ENCODE measurements around the gene ISG20.
"Not testable (repeated sequence)": the region's sequence is repeated elsewhere in the genome, so short reads cannot be mapped to it uniquely, and the experiment has no call there.

The ISG20 gene

DNA sequence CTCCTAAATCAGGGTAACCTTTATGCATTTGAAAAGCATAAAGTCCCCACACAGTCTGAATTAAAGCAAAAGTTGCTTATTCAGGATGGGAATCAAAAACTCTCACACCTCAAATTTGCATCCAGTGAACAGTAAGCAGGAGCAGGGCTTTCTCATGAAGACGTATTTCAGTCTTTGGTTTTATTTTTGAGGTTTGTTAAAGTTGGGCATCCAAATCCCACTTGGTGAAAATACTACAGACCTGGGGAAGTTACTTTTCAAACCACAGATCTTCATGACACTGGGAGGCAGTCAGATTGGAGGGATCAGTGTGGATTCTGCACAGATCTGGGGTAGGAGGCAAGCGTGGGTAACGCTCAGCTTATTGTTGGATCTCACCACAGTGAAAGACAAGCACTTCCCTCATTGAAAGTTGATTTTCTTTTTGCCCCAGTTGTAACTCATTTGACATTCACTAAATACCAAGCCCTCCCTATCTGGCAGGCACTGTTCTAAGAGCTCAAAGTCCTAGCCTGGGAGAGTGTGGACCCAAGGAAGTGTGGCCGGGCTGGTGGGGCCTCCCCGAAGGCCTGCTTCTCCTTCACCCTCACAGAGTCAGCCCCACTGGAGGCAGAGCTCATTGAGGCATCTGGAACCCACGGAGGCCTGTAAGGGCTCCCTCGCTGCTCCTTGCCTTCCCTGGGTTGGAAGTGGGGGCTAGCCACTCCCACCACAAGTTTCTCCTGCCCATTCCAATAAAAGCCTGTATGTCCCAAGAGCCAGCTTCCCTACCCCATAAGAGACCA, 783 bp upstream of the ISG20 start:
- DNase-seq, result no peak

DNA sequence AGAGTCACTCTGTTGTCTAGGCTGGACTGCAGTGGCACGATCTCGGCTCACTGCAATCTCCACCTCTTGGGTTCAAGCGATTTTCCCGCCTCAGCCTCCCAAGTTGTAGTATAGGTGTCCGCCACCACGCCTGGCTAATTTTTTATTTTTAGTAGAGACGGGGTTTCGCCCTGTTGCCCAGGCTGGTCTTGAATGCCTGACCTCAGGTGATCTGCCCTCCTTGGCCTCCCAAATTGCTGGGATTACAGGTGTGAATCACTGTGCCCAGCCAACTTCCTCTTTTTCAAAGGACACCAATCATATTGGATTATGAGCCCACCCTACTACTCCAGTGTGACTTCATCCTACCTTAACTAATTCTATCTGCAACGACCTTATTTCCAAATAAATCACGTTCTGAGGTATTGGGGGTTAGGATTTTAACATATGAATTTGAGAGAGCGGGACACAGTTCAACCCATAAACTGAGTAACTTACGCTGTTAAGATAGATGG, 3.2 kb downstream of the ISG20 start:
- no peak for DNase-seq

DNA sequence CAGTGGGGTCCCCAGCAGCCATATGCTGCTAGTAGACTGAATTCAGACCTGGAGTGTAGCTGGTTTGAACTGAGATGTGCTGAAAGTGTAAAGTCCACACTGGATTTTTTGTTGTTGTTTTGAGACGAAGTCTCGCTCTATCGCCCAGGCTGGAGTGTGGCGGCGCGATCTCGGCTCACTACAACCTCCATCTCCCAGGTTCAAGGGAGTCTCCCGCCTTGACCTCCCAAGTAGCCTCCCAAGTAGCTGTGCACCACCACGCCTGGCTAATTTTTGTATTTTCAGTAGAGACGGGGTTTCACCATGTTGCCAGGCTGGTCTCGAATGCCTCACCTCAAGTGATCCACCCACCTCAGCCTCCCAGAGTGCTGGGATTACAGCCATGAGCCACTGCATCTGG, 3.7 kb downstream of the ISG20 start:
- not testable (repeated sequence) for DNase-seq

DNA sequence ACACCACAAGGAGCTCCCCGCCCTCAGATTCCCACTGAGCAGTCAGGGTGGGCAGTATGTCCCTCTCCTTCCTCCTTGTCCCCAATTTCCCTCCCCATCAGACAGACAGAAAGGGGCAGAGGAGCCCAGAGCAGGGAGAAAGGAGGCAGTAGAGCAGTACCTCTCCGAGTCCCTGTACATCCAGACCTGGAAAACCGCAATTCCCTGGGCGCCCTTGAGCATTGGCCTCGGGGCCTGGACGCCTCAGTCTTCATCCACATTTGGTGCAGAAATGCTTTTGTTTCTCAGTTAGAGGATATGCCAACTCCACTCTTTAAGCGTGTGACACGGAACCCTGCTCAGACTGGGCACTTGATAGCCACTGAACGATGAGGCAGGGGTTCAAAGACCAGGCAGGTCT, 5.9 kb downstream of the ISG20 start:
- DNase-seq, result no peak

DNA sequence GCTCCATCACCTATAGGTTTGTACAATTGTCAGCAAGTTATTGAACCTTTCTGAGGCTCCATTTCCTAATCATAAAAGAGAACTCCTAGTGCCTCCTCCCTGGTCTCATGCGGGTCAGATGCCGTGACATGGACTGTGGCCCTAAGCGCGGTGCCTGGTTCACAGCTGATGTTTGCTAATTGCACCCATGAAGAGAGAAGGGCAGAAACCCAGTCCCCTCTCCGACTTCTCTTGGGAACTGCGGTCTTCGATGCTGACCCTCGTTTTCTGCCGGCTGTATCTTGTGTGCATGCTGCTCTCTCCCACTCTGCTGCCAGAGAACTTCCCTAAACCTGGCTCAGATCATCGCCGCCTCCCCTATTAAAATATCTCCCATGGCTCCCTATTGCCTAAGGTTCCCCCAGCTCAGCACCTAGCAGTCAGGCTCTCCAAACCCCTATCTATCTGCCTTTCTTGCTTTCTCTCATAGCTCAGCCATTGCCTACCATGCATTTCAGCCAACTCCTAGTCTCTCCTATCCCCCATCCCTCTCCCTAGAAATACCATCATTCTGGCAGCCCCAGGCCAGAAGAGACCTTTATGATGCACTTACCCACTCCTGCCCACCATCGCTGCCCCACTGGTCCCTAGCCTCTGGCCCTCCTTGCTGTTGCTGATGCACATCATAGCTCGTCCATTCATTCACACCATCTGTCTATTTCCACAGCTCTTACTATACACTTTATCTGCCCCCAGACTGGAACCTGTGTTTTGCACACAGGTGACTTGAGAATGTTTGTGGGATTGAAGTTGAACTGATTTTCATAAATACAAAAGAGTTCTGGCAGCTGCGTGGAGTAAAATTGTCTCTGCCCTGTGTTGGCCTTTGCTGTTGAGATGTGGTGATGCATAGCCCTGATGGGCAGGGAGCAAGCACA, 6.6 kb downstream of the ISG20 start:
- DNase-seq, result no peak

DNA sequence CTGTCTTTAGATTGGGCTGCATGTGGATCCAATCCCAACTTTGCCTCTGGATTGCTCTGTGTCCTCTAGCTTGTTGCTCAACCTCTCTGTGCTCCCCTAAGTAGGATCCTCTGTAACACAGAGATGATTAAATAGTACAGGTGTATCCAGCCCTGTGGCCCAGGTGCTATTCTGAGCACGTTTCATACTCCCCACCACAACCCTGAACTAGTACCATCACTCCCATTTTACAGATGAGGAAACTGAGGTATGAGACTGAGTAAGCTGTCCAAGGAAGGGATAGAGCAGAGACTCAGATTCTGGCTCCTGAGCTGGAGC, 7.2 kb downstream of the ISG20 start:
- no peak for DNase-seq

DNA sequence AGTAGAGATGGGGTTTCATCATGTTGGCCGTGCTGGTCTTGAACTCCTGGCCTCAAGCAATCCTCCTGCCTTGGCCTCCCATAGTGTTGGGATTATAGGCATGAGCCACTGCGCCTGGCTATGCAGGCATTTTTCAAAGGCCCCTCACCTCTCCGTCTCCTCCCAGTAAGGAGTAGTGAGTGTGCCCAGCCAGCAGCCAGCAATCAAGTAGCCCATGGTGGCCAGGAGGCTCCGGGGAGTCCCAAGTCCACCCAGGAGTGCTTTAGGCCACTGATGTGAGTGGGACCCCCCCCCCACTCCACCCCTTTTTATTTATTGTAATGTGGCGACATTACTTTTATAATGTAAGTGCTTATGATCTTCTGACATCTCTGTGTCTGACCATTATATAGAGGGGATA, 8.1 kb downstream of the ISG20 start:
- no peak for DNase-seq

DNA sequence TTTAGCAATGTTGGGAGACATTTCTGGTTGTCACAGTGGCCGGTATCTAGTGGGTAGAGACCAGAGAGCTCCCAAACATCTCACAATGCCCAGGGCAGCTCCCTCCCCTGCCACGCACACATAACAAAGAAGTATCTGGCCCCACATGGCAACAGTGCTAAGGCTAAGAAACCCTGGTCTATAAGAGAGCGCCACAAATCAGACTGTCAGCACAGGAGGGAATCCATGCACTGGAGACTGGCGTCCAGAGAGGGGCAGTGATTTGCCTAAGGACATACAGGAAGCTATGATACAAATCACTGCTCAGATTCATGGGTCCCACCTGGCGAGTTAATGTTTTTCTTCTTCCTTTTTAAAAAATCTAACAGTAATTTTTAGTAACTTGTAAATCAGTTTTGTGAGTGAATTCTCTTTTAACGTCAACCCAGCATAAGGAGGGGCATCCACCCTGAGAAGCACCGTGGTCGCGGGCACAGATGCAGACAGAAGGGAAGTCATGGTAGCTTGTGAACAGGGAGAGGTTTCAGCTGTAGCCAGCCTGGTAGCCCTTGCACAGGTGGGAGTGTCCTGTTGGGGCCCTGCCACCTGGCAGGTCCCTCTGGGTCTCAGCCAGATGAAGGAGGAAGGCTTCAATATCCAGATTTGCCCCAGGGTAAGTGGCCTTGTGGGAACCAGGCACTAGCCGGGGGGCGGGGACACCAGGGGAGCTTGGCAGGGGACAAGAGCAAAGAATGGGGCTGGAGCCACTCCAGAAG, 8.7 kb downstream of the ISG20 start:
- DNase-seq, result peak; percentile 17 to 25

DNA sequence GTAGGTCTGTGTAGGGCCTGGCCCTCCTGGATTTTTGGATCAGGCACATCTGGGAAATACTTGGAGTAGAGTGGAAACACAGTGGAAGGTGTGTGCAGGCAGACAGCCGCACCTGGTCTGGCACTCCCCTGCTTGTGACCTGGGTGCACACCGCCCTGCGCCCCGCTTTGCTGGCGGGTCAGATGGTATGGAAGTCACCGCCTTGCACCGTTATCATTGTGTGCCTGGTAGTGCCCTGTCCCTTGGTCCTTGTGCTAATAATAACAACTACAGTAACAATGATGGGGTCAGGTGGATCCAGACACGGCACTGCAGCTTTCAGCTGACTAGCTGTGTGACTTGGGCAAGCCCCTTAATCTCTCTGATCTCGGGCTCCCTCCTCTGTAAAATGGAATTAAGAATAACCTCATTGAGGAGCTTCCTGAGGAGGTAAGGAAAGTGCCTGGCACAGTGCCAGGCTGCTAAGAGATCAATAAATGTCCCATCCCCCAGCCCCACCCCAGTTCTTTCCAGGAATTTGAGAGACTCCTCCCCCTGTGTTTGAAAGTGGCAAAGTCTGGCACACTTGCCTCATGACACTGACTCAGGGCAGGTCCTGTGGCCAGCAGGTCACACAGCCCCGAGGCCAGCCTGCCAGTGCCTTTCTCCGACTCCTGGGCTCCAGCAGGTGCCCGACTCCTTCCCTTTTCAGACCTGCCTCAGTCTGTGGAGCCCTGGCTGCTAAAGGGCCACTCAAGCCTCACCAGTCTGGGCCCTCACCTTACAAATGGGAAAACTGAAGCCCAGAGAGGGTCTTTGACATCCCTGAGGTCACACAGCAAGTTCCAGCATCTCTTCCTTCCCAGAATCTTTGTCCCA, 9.8 kb downstream of the ISG20 start:
- DNase-seq, result no peak

DNA sequence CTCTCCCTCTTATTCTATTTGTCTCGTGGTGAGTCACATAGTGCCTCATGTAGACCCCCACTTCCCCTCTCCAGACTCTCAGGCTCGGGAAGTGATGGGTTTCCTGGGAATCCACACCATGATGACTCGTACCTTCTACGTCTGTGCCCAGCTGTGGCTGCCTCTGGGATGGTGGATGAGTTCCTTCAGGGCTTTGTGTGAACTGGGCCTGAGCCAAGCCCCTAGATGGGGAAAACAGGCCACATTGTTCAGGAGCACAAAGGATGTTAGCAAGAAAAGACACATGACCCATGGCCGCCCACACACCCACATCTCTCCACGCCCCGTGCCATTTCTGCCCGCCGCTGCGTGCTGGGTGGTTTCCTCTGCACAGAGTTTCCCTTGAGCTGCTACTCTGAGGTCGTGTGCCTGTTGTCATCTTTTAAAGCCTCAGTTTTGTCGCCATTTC, 10.5 kb downstream of the ISG20 start:
- no peak for DNase-seq

DNA sequence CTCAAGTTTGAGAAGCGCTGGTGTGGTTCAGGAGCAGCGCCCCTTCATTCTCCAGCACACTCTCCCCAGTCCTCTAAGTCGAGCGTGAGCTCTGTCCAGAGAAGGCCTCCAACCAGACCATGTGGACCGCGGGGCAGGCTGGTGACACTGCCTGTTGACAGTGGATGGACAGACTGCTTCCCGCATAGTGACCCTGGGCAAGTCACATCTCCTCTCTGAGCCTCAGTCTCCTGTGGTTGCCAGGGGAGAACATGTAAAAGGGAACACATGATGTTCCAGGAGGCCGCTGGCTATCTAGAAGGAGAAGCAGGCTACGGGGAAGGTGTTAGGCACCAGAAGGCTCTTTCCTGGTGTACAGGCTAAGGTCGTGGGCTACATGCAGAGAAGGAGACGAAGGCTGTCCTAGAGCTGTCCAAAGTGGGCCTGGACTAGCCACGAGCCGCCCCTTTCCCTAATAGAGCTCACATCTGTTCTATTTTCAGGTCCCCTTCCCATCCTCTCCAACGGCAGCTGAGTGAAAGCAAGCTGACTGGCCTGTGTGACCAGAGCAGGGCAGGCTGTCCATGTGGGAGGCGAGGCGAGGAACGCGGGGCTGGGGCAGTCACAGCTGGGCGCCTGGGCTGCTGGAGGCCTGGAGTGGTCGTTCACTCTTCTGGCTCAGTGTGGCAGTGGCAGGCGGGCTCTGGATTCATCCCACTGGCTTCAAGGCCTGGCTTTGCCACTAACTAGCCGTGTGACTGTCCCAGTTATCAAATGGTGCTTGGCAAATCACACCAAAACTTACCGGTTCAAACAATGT, 11.1 kb downstream of the ISG20 start:
- DNase-seq, result no peak

DNA sequence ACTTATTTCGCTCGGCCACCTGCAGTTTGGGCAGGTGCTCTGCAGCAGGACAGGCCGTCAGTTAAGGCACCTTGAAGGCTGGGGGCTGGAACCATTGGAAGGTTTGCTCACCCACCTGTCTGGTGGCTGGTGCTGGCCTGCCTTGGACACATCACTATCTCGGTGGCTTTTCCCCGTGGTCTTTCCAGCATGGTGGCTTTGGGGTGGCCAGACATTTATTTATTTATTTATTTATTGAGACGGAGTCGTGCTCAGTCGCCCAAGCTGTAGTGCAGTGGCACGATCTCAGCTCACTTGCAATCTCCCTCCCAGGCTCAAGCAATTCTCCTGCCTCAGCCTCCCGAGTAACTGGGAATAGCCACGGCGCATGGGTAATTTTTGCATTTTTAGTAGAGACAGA, 11.7 kb downstream of the ISG20 start:
- DNase-seq, result no peak

DNA sequence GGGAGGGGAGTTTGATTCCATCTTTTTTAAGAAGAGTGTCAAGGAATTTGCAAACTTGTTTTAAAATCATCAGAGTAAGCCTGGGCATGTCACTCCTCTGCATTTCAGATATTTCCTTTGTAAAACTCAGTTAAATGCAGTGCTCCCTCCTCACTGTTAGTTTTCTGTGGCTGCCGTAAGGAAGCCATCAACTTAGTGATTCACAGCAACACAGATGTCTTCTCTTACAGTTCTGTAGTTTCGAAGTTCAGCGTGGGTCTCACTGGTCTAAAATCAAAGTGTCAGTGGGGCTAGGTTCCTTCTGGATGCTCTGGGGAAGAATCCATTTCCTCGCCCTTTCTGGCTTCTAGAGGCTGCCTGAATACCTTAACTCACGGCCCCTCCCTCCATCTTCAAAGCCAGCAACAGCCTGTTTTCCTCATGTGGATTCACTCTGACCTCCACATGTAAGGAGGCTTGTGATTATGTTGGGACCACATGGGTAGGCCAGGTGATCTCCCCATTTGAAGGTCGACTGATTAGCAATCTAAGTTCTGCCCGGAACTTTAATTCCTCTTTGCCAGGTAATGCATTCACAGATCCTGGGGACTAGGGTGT, 12.4 kb downstream of the ISG20 start:
- DNase-seq, result no peak

DNA sequence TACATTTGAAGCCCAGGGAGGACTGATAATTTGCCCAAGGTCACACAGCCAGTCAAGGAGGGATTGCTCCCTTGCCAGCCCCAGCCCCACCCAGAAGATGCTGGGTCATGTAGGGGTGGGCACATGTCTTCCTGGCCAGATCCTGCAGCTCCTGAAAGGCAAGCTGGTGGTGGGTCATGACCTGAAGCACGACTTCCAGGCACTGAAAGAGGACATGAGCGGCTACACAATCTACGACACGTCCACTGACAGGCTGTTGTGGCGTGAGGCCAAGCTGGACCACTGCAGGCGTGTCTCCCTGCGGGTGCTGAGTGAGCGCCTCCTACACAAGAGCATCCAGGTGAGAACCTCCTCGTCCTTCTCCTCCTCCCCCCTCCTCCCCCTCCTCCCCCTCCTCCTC, 13.2 kb downstream of the ISG20 start:
- no peak for DNase-seq

DNA sequence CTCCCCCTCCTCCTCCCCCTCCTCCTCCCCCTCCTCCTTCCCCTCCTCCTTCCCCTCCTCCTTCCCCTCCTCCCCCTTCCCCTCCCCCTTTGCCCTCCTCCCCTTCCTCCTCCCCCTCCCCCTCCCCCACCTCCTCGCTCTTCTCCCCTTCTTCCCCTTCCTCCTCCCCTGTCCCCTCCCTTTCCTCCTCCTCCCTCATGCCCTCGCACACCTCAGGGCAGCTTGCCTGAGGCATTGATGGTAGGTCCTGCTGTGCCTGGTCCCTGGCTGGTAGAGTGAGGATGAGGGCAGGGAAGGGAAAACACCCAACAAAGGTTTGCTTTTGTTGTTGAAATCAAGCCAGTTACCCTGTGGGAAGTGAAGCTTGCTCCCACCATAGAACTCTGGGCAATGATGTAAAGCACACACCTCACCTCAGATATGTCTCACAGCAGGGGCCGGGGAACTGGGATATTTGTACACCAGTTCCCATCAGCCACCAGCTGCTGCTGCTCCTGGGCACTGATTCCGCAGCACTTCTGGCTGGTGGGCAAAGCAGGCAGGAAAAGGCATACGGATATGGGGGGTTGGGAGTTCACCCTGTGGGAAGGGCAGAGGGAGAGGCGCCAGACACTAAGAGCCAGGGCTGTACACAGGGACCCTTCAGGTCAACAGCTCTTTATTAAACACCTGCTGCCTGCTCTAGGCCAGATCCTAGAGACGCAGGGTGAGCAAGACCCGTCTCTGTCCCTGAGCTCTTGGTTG, 13.8 kb downstream of the ISG20 start:
- peak in 1 of 2 experiments; percentile 33 for DNase-seq

DNA sequence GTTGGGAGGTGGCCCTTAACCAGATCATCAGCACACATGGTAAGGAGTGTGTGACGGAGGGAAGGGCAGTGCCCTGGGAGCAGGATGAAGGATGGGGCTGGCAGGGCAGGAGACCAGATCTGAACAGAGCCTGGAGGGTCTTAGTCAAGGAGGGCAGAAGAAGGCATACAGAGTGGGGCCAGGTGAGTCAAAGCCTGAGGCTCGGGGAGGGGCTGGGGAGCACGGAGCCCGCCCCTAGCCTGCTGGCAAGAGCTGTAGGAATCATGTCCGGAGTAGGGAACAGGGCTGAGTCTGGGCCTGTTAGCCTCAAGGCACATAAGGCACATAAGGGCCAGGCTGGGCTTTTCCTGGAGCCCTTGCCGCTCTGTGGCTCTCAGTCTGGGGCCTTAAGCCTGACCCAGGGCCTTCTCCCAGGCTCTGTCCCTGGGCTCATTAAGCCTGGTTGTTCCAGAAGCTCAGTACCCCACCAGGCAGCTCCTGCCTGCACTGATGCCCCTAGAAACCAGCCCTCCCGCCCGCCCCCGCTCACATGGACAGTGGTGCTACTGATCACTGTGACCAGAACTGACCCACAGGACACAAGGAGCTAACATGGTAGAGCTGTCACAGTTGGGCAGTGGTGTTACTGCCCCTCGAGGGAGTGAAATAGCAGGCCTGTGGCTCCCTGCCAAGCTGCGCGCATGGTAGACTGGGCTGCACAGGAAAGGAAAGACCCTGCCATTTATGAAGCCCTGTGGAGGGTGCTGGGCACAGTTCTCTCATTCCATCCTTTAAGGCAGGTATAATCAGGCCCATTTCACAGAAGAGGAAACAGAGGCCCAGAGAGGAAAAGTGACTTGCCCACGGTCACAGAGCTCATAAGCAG, 14.6 kb downstream of the ISG20 start:
- DNase-seq, result no peak

DNA sequence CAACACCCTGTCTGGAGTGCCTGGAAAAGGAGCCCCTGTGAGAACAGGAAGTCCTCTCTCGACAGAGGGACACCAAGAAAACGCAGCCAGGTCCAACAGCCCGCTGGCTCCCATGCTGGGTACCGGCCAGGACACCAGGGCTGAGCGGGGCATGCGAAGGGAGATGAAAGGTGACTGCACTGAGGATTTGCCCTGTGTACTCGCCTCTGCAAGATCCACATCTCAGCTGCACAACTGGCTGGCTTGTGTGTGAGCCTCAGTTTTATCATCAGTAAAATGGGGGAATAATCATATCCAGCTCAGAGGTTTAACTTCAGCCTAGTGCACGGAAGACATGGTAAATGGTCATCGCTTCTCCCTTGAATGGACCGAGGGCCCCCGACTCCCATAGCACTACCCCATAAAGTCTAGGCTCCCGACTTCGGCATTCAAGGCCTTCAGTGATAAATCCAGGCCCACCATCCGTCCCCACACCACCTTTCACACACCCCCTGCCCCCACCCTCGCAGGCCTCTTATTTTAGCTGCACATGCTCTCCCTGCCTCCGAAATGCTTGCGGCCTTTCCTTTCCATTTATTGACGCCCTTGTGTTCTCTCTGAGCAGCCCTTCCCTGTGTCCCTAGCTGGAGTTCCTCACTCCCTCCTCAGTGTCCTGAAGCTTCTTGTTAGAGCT, 15.8 kb downstream of the ISG20 start:
- DNase-seq, result no peak

DNA sequence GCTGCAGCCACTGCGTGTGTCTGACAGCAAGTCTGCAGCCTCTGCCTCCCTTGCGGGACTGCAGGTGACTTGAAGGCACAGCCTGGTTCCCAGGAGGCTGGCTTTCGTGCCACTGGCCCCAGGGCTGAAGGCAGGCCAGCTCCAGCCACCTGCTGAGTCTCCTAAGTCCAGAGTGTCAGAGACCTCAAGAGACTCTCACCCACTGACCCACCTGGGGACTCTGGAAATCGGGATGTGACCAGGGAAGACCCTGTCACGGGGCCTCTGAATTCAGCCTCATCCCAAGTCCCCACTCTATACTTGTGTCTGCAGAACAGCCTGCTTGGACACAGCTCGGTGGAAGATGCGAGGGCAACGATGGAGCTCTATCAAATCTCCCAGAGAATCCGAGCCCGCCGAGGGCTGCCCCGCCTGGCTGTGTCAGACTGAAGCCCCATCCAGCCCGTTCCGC, 16.3 kb downstream of the ISG20 start:
- DNase-seq, result no peak
